Keratinocyte (primary cell): ENCODE results near the gene KIZ.

Source experiments
- EZH2 ChIP-seq: IDR thresholded peaks from one replicate; pipeline ENCODE4 v1.6.1; 2012; ENCODE audit warnings: inconsistent platforms, mild to moderate bottlenecking, low read length, moderate library complexity
- TF ChIP-seq, protein P1 (sequence below), 3 experiments: IDR thresholded peaks in 1 of 3; conservative IDR thresholded peaks in 1 of 3; optimal IDR thresholded peaks in 1 of 3; 2 replicates in 2 of 3; 3 replicates in 1 of 3; pipeline versions ENCODE3 to v1.5.1; 2011; ENCODE audit warnings: low read length in 3 of 3, mild to moderate bottlenecking in 3 of 3, moderate library complexity in 2 of 3, control low read depth in 1 of 3, inconsistent platforms in 1 of 3; ENCODE audit not compliant: insufficient read depth in 2 of 3; ENCODE audit errors: extremely low read depth in 1 of 3

- TF ChIP-seq, protein P1, sequence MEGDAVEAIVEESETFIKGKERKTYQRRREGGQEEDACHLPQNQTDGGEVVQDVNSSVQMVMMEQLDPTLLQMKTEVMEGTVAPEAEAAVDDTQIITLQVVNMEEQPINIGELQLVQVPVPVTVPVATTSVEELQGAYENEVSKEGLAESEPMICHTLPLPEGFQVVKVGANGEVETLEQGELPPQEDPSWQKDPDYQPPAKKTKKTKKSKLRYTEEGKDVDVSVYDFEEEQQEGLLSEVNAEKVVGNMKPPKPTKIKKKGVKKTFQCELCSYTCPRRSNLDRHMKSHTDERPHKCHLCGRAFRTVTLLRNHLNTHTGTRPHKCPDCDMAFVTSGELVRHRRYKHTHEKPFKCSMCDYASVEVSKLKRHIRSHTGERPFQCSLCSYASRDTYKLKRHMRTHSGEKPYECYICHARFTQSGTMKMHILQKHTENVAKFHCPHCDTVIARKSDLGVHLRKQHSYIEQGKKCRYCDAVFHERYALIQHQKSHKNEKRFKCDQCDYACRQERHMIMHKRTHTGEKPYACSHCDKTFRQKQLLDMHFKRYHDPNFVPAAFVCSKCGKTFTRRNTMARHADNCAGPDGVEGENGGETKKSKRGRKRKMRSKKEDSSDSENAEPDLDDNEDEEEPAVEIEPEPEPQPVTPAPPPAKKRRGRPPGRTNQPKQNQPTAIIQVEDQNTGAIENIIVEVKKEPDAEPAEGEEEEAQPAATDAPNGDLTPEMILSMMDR (optimal IDR thresholded peaks at IDR 0.05 in 1 of 3, IDR thresholded peaks at IDR 0.05 in 1 of 3, conservative IDR thresholded peaks at IDR 0.05 in 1 of 3; ENCODE audit: extremely low read depth in 1 of 3, insufficient read depth in 2 of 3, low read length in 3 of 3) = no peak
- no peak for TF ChIP-seq EZH2
Observed at GRCh38 chr20:21090111-21090618, 35.7 kb upstream of the KIZ start.
